GM23338 (cell line): ENCODE data around the gene FKBP2. TPM values are rescaled to one million over a fixed set of nuclear protein-coding genes. Genes with fewer than 3 reads are reported as not detected.

Experiments used
- ATAC-seq: fragments of 200-7000 bp; cut with Tn5 transposase; 3 replicates; pipeline ENCODE4 v1.9.1; 2020
- DNase-seq: peaks from one replicate; pipeline ENCODE4 v3.0.0-alpha.2; 2015; ENCODE audit warnings: low spot score
- H2AFZ ChIP-seq: fragments of 200-600 bp; sonication (generic); 2 replicates; pipeline ENCODE4 v1.8.0; 2016; ENCODE audit warnings: antibody characterized with exemption, mild to moderate bottlenecking, moderate library complexity
- H3F3A ChIP-seq: fragments of 200-600 bp; sonication (generic); replicated peaks from 2 replicates; pipeline ENCODE4 v1.8.0; 2017; ENCODE audit warnings: antibody characterized with exemption, mixed run types, low read depth
- H3K27ac ChIP-seq: fragments of 200-600 bp; sonication (generic); 2 replicates; pipeline ENCODE4 v1.6.1; 2016; ENCODE audit warnings: low read depth
- H3K27me3 ChIP-seq: fragments of 200-600 bp; sonication (generic); 2 replicates; pipeline ENCODE4 v1.8.0; 2016; ENCODE audit warnings: mild to moderate bottlenecking, mixed run types, moderate library complexity; ENCODE audit not compliant: insufficient read depth
- H3K36me3 ChIP-seq: fragments of 200-600 bp; sonication (generic); 2 replicates; pipeline ENCODE4 v1.8.0; 2016; ENCODE audit warnings: mild to moderate bottlenecking; ENCODE audit not compliant: insufficient read depth
- H3K4me1 ChIP-seq: fragments of 200-600 bp; sonication (generic); 2 replicates; pipeline ENCODE4 v1.8.0; 2016; ENCODE audit warnings: mild to moderate bottlenecking, moderate library complexity; ENCODE audit not compliant: insufficient read depth
- H3K4me2 ChIP-seq: fragments of 200-600 bp; sonication (generic); 2 replicates; pipeline ENCODE4 v1.7.1; 2017; ENCODE audit warnings: mixed run types
- H3K4me3 ChIP-seq: fragments of 200-600 bp; sonication (generic); 2 replicates; pipeline ENCODE4 v1.6.1; 2016; ENCODE audit warnings: mixed run types
- H3K79me2 ChIP-seq: fragments of 200-600 bp; sonication (generic); replicated peaks from 2 replicates; pipeline ENCODE4 v1.8.0; 2017; ENCODE audit warnings: mild to moderate bottlenecking; ENCODE audit not compliant: insufficient read depth
- H3K9me2 ChIP-seq: fragments of 200-600 bp; sonication (generic); 2 replicates; pipeline ENCODE4 v1.8.0; 2017; ENCODE audit not compliant: insufficient read depth
- H4K20me1 ChIP-seq: fragments of 200-600 bp; sonication (generic); replicated peaks from 2 replicates; pipeline ENCODE4 v1.8.0; 2017; ENCODE audit warnings: mild to moderate bottlenecking; ENCODE audit not compliant: insufficient read depth
- H3K27ac Mint-ChIP-seq: 2 replicates; pipeline ENCODE4 v1.8.0; 2020; ENCODE audit warnings: inconsistent platforms, mild to moderate bottlenecking, moderate library complexity, mixed read lengths
- H3K27me3 Mint-ChIP-seq: 3 replicates; pipeline ENCODE4 v1.8.0; 2022; ENCODE audit warnings: low read depth, mild to moderate bottlenecking, moderate library complexity, mixed read lengths, inconsistent platforms; ENCODE audit not compliant: insufficient read depth, poor library complexity
- H3K36me3 Mint-ChIP-seq: 3 replicates; pipeline ENCODE4 v1.8.0; 2021; ENCODE audit warnings: low read depth, mild to moderate bottlenecking, inconsistent platforms, moderate library complexity, mixed read lengths
- H3K4me1 Mint-ChIP-seq: 3 replicates; pipeline ENCODE4 v1.8.0; 2020; ENCODE audit warnings: mild to moderate bottlenecking, inconsistent platforms, mixed read lengths
- H3K4me3 Mint-ChIP-seq: 3 replicates; pipeline ENCODE4 v1.8.0; 2021; ENCODE audit warnings: moderate library complexity, mild to moderate bottlenecking, inconsistent platforms, mixed read lengths
- H3K9me3 Mint-ChIP-seq: 3 replicates; pipeline ENCODE4 v1.8.0; 2020; ENCODE audit warnings: moderate library complexity, mild to moderate bottlenecking, inconsistent platforms, mixed read lengths
- CREB1 ChIP-seq: fragments of 250-450 bp; sonication (Bioruptor Pico); IDR thresholded peaks from 2 replicates; pipeline ENCODE4 v1.5.0; 2020; ENCODE audit warnings: low read depth, mild to moderate bottlenecking, moderate library complexity
- EZH2 ChIP-seq: fragments of 200-600 bp; sonication (generic); IDR thresholded peaks from one replicate; pipeline ENCODE4 v1.8.0; 2017; ENCODE audit warnings: antibody characterized with exemption, mild to moderate bottlenecking, low read depth; ENCODE audit not compliant: unreplicated experiment
- JUNB ChIP-seq: IDR thresholded peaks from one replicate; pipeline ENCODE4 v1.6.1; 2016; ENCODE audit warnings: antibody characterized with exemption; ENCODE audit not compliant: unreplicated experiment
- NANOG ChIP-seq: IDR thresholded peaks from 2 replicates; pipeline ENCODE4 v1.6.1; 2016; ENCODE audit warnings: antibody characterized with exemption, borderline replicate concordance
- POLR2AphosphoS5 ChIP-seq: IDR thresholded peaks from 2 replicates; pipeline ENCODE4 v1.6.1; 2016; ENCODE audit warnings: antibody characterized with exemption, low read depth
- STAT1 ChIP-seq: IDR thresholded peaks from one replicate; pipeline ENCODE4 v1.6.1; 2016; ENCODE audit warnings: antibody characterized with exemption; ENCODE audit not compliant: unreplicated experiment
- ZNF114 ChIP-seq: fragments of 250-450 bp; sonication (Bioruptor Pico); IDR thresholded peaks from 2 replicates; pipeline ENCODE4 v1.5.0; 2020; ENCODE audit warnings: mild to moderate bottlenecking, moderate library complexity
- ZNF331 ChIP-seq: fragments of 250-450 bp; sonication (Bioruptor Pico); IDR thresholded peaks from 2 replicates; pipeline ENCODE4 v1.5.0; 2020; ENCODE audit warnings: low read depth, mild to moderate bottlenecking, moderate library complexity
- polyA plus RNA-seq: library from polyadenylated mRNA; unstranded; fragments of >200 nt; fragmentation: Nextera tagmentation; extraction: Ambion mirVana; gene quantifications from 2 replicates; pipeline ENCODE4 v1.2.1, GENCODE V29; 2016
- total RNA-seq: library from RNA; depleted of rRNA; stranded (reverse); fragments of >200 nt; shearing (Covaris generic); gene quantifications from 2 replicates; pipeline ENCODE4 v1.2.3, GENCODE V29; 2014
- TF ChIP-seq, protein P1 (sequence below): IDR thresholded peaks from 2 replicates; pipeline ENCODE4 v1.6.1; 2016; ENCODE audit warnings: antibody characterized with exemption
- TF ChIP-seq, protein P2 (sequence below): IDR thresholded peaks from one replicate; pipeline ENCODE4 v1.6.1; 2018; ENCODE audit warnings: antibody characterized with exemption; ENCODE audit not compliant: unreplicated experiment

Gene FKBP2
- total and polyA plus RNA-seq, 2 experiments from 2014 or later = 31.4 to 201 TPM

- TF ChIP-seq, protein P1, sequence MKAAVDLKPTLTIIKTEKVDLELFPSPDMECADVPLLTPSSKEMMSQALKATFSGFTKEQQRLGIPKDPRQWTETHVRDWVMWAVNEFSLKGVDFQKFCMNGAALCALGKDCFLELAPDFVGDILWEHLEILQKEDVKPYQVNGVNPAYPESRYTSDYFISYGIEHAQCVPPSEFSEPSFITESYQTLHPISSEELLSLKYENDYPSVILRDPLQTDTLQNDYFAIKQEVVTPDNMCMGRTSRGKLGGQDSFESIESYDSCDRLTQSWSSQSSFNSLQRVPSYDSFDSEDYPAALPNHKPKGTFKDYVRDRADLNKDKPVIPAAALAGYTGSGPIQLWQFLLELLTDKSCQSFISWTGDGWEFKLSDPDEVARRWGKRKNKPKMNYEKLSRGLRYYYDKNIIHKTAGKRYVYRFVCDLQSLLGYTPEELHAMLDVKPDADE = no peak
- no peak for TF ChIP-seq POLR2AphosphoS5
- TF ChIP-seq ZNF331 (CRISPR knock-in tag) = no peak
- TF ChIP-seq CREB1 (CRISPR knock-in tag) = no peak
- TF ChIP-seq NANOG = no peak
- TF ChIP-seq EZH2 = no peak
Observed at GRCh38 chr11:64202992-64203391, 37.9 kb upstream of the FKBP2 start (continued).

DNA sequence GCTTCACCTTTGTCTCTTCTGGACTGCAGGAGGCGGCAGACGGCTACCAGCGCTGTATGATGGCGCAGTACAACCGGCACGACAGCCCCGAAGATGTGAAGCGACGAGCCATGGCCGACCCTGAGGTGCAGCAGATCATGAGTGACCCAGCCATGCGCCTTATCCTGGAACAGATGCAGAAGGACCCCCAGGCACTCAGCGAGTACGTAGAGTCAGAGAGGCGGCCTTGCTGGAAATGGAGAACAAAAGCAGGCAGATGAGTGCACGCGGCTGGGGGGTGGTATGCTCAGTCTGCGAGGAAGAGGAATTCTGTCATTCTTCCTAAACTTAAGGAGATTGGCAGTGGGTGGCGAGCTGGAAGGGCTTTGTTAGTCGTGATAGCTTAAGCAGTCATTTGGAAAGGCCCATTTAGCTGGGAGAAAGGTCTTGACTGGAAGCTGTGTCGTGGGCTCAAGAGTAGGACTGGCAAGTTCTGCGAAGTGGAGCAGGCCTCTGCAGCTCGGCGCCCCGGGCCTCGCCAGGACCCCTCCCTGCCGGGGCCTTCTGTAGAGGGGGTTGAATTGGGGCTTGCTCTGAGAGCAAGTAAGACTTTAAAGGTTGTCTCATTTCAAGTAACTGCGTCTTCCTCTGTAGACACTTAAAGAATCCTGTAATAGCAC is 37.3 kb upstream of the FKBP2 start:
- no peak for TF ChIP-seq JUNB
- H3K36me3 Mint-ChIP-seq = peaks cover 74% of the 10 kb centered on the region
- ATAC-seq (no peak), DNase-seq (no peak)
- H3K9me2 ChIP-seq = no peaks in the 10 kb centered on the region
- H3K36me3 ChIP-seq = peaks cover 54% of the 10 kb centered on the region
- H3K27ac Mint-ChIP-seq = no peak overlapping the region
- H3K9me3 Mint-ChIP-seq = no peaks in the 10 kb centered on the region
- no peak overlapping the region for H3K4me3 ChIP-seq
- no peak overlapping the region; the same call in 1 of the 2 replicates for H3K27ac ChIP-seq
- 0 out of 2 replicates have a peak, but pooled peaks cover 10% of the 10 kb centered on the region for H3K79me2 ChIP-seq
- H4K20me1 ChIP-seq = peaks cover 38% of the 10 kb centered on the region
- H3K4me1 ChIP-seq = no peaks in the 10 kb centered on the region; the same call in 1 of the 2 replicates
- peaks cover 49% of the 10 kb centered on the region for H3F3A ChIP-seq
- H3K4me1 Mint-ChIP-seq = peaks cover 18% of the 10 kb centered on the region
- no peak overlapping the region for H3K4me3 Mint-ChIP-seq
- peaks cover 10% of the 10 kb centered on the region for H3K27me3 Mint-ChIP-seq
- H3K4me2 ChIP-seq = no peak overlapping the region
- H2AFZ ChIP-seq = no peak overlapping the region
- no peaks in the 10 kb centered on the region for H3K27me3 ChIP-seq

- no peak overlapping the region for H3K4me3 ChIP-seq
- peaks cover 49% of the 10 kb centered on the region for H3K36me3 ChIP-seq
- H3K9me3 Mint-ChIP-seq = no peaks in the 10 kb centered on the region
- no peaks in the 10 kb centered on the region for H3K27me3 ChIP-seq
- H3K4me1 Mint-ChIP-seq = peaks cover 18% of the 10 kb centered on the region
- no peak for ATAC-seq
- H3K9me2 ChIP-seq = no peaks in the 10 kb centered on the region
- no peak overlapping the region for H3K4me2 ChIP-seq
- H3K27me3 Mint-ChIP-seq = peaks cover 14% of the 10 kb centered on the region
- H3K79me2 ChIP-seq = 0 out of 2 replicates have a peak, but pooled peaks cover 6% of the 10 kb centered on the region
- H3K4me3 Mint-ChIP-seq = no peak overlapping the region
- H3K27ac ChIP-seq = no peak overlapping the region
- no peaks in the 10 kb centered on the region; the same call in 1 of the 2 replicates for H3K4me1 ChIP-seq
- peaks cover 69% of the 10 kb centered on the region for H3K36me3 Mint-ChIP-seq
- no peak overlapping the region for H2AFZ ChIP-seq
- H4K20me1 ChIP-seq = peaks cover 33% of the 10 kb centered on the region
- no peak for DNase-seq
- peak overlapping the region; percentile 49; the same call in 1 of the 2 replicates for H3K27ac Mint-ChIP-seq
- peaks cover 47% of the 10 kb centered on the region for H3F3A ChIP-seq
- TF ChIP-seq, protein P1 = no peak
- TF ChIP-seq EZH2 = no peak
- no peak for TF ChIP-seq STAT1
- TF ChIP-seq, protein P2, sequence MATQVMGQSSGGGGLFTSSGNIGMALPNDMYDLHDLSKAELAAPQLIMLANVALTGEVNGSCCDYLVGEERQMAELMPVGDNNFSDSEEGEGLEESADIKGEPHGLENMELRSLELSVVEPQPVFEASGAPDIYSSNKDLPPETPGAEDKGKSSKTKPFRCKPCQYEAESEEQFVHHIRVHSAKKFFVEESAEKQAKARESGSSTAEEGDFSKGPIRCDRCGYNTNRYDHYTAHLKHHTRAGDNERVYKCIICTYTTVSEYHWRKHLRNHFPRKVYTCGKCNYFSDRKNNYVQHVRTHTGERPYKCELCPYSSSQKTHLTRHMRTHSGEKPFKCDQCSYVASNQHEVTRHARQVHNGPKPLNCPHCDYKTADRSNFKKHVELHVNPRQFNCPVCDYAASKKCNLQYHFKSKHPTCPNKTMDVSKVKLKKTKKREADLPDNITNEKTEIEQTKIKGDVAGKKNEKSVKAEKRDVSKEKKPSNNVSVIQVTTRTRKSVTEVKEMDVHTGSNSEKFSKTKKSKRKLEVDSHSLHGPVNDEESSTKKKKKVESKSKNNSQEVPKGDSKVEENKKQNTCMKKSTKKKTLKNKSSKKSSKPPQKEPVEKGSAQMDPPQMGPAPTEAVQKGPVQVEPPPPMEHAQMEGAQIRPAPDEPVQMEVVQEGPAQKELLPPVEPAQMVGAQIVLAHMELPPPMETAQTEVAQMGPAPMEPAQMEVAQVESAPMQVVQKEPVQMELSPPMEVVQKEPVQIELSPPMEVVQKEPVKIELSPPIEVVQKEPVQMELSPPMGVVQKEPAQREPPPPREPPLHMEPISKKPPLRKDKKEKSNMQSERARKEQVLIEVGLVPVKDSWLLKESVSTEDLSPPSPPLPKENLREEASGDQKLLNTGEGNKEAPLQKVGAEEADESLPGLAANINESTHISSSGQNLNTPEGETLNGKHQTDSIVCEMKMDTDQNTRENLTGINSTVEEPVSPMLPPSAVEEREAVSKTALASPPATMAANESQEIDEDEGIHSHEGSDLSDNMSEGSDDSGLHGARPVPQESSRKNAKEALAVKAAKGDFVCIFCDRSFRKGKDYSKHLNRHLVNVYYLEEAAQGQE = no peak
- no peak for TF ChIP-seq POLR2AphosphoS5
- TF ChIP-seq CREB1 (CRISPR knock-in tag) = no peak
- no peak for TF ChIP-seq ZNF114
- TF ChIP-seq NANOG = no peak
Observed at GRCh38 chr11:64204080-64204440, 36.8 kb upstream of the FKBP2 start.
